GM23338 (cell line): ENCODE results near the gene NECAP2. TPM values are rescaled to one million over a fixed set of nuclear protein-coding genes. Genes with fewer than 3 reads are reported as not detected.
"Not testable (repeated sequence)": the region's sequence is repeated elsewhere in the genome, so short reads cannot be mapped to it uniquely, and the experiment has no call there.

Experiments
- ATAC-seq: fragments of 200-7000 bp; cut with Tn5 transposase; 3 replicates; pipeline ENCODE4 v1.9.1; 2020
- DNase-seq: peaks from one replicate; pipeline ENCODE4 v3.0.0-alpha.2; 2015; ENCODE audit warnings: low spot score
- H2AFZ ChIP-seq: fragments of 200-600 bp; sonication (generic); 2 replicates; pipeline ENCODE4 v1.8.0; 2016; ENCODE audit warnings: antibody characterized with exemption, mild to moderate bottlenecking, moderate library complexity
- H3F3A ChIP-seq: fragments of 200-600 bp; sonication (generic); replicated peaks from 2 replicates; pipeline ENCODE4 v1.8.0; 2017; ENCODE audit warnings: antibody characterized with exemption, mixed run types, low read depth
- H3K27ac ChIP-seq: fragments of 200-600 bp; sonication (generic); 2 replicates; pipeline ENCODE4 v1.6.1; 2016; ENCODE audit warnings: low read depth
- H3K27me3 ChIP-seq: fragments of 200-600 bp; sonication (generic); 2 replicates; pipeline ENCODE4 v1.8.0; 2016; ENCODE audit warnings: mild to moderate bottlenecking, mixed run types, moderate library complexity; ENCODE audit not compliant: insufficient read depth
- H3K36me3 ChIP-seq: fragments of 200-600 bp; sonication (generic); 2 replicates; pipeline ENCODE4 v1.8.0; 2016; ENCODE audit warnings: mild to moderate bottlenecking; ENCODE audit not compliant: insufficient read depth
- H3K4me1 ChIP-seq: fragments of 200-600 bp; sonication (generic); 2 replicates; pipeline ENCODE4 v1.8.0; 2016; ENCODE audit warnings: mild to moderate bottlenecking, moderate library complexity; ENCODE audit not compliant: insufficient read depth
- H3K4me2 ChIP-seq: fragments of 200-600 bp; sonication (generic); 2 replicates; pipeline ENCODE4 v1.7.1; 2017; ENCODE audit warnings: mixed run types
- H3K4me3 ChIP-seq: fragments of 200-600 bp; sonication (generic); 2 replicates; pipeline ENCODE4 v1.6.1; 2016; ENCODE audit warnings: mixed run types
- H3K79me2 ChIP-seq: fragments of 200-600 bp; sonication (generic); replicated peaks from 2 replicates; pipeline ENCODE4 v1.8.0; 2017; ENCODE audit warnings: mild to moderate bottlenecking; ENCODE audit not compliant: insufficient read depth
- H3K9me2 ChIP-seq: fragments of 200-600 bp; sonication (generic); 2 replicates; pipeline ENCODE4 v1.8.0; 2017; ENCODE audit not compliant: insufficient read depth
- H4K20me1 ChIP-seq: fragments of 200-600 bp; sonication (generic); replicated peaks from 2 replicates; pipeline ENCODE4 v1.8.0; 2017; ENCODE audit warnings: mild to moderate bottlenecking; ENCODE audit not compliant: insufficient read depth
- H3K27ac Mint-ChIP-seq: 2 replicates; pipeline ENCODE4 v1.8.0; 2020; ENCODE audit warnings: inconsistent platforms, mild to moderate bottlenecking, moderate library complexity, mixed read lengths
- H3K27me3 Mint-ChIP-seq: 3 replicates; pipeline ENCODE4 v1.8.0; 2022; ENCODE audit warnings: low read depth, mild to moderate bottlenecking, moderate library complexity, mixed read lengths, inconsistent platforms; ENCODE audit not compliant: insufficient read depth, poor library complexity
- H3K36me3 Mint-ChIP-seq: 3 replicates; pipeline ENCODE4 v1.8.0; 2021; ENCODE audit warnings: low read depth, mild to moderate bottlenecking, inconsistent platforms, moderate library complexity, mixed read lengths
- H3K4me1 Mint-ChIP-seq: 3 replicates; pipeline ENCODE4 v1.8.0; 2020; ENCODE audit warnings: mild to moderate bottlenecking, inconsistent platforms, mixed read lengths
- H3K4me3 Mint-ChIP-seq: 3 replicates; pipeline ENCODE4 v1.8.0; 2021; ENCODE audit warnings: moderate library complexity, mild to moderate bottlenecking, inconsistent platforms, mixed read lengths
- H3K9me3 Mint-ChIP-seq: 3 replicates; pipeline ENCODE4 v1.8.0; 2020; ENCODE audit warnings: moderate library complexity, mild to moderate bottlenecking, inconsistent platforms, mixed read lengths
- polyA plus RNA-seq: library from polyadenylated mRNA; unstranded; fragments of >200 nt; fragmentation: Nextera tagmentation; extraction: Ambion mirVana; gene quantifications from 2 replicates; pipeline ENCODE4 v1.2.1, GENCODE V29; 2016
- total RNA-seq: library from RNA; depleted of rRNA; stranded (reverse); fragments of >200 nt; shearing (Covaris generic); gene quantifications from 2 replicates; pipeline ENCODE4 v1.2.3, GENCODE V29; 2014
- TF ChIP-seq, protein P1 (sequence below): fragments of 250-450 bp; sonication (Bioruptor Pico); IDR thresholded peaks from 2 replicates; pipeline ENCODE4 v1.5.0; 2020; ENCODE audit warnings: mild to moderate bottlenecking, moderate library complexity

The NECAP2 gene
- total and polyA plus RNA-seq, 2 experiments from 2014 or later = 20.2 to 28.9 TPM

DNA sequence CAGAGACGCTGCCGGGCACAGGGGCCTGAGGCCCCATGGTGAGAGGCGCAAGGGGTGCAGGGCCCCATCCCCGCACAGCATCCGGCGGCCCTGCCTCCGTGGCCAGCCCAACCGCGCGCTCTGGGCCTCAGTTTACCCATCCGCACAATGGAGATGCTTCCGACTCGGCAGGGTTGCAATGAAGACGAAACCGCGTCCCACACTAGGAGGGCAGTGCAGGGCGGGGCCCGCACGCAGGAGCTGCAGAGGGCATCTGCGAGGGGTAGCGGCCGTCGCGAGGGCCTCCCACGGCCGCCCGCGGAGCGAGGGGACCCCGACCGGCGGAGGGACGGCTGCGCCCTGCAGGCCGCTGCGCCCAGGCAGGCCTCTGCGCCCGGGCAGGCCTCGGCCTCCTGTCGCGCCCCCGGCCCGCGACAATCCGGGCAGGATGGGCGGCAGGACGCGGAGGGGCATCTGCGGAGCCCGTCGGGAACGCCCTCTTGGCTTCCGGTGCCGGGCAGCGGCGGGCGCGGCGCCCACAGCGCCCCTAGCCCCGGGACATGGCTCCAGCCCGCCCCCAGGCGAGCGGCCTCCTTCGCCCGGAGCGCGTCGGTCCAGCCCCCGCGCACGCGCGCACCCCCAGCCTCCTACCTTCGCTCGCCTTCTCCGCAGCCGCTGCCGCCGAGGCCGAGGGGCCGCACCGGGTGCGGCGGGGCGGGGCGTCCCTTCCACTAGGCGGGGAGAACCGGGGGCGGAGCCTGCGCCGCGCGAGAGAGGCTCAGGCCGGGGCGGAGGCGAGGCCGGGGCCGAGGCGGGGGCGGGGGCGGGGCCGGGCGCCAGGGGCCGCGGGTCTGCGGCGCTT lies 58.3 kb downstream of the NECAP2 start (continued):
- TF ChIP-seq, protein P1, sequence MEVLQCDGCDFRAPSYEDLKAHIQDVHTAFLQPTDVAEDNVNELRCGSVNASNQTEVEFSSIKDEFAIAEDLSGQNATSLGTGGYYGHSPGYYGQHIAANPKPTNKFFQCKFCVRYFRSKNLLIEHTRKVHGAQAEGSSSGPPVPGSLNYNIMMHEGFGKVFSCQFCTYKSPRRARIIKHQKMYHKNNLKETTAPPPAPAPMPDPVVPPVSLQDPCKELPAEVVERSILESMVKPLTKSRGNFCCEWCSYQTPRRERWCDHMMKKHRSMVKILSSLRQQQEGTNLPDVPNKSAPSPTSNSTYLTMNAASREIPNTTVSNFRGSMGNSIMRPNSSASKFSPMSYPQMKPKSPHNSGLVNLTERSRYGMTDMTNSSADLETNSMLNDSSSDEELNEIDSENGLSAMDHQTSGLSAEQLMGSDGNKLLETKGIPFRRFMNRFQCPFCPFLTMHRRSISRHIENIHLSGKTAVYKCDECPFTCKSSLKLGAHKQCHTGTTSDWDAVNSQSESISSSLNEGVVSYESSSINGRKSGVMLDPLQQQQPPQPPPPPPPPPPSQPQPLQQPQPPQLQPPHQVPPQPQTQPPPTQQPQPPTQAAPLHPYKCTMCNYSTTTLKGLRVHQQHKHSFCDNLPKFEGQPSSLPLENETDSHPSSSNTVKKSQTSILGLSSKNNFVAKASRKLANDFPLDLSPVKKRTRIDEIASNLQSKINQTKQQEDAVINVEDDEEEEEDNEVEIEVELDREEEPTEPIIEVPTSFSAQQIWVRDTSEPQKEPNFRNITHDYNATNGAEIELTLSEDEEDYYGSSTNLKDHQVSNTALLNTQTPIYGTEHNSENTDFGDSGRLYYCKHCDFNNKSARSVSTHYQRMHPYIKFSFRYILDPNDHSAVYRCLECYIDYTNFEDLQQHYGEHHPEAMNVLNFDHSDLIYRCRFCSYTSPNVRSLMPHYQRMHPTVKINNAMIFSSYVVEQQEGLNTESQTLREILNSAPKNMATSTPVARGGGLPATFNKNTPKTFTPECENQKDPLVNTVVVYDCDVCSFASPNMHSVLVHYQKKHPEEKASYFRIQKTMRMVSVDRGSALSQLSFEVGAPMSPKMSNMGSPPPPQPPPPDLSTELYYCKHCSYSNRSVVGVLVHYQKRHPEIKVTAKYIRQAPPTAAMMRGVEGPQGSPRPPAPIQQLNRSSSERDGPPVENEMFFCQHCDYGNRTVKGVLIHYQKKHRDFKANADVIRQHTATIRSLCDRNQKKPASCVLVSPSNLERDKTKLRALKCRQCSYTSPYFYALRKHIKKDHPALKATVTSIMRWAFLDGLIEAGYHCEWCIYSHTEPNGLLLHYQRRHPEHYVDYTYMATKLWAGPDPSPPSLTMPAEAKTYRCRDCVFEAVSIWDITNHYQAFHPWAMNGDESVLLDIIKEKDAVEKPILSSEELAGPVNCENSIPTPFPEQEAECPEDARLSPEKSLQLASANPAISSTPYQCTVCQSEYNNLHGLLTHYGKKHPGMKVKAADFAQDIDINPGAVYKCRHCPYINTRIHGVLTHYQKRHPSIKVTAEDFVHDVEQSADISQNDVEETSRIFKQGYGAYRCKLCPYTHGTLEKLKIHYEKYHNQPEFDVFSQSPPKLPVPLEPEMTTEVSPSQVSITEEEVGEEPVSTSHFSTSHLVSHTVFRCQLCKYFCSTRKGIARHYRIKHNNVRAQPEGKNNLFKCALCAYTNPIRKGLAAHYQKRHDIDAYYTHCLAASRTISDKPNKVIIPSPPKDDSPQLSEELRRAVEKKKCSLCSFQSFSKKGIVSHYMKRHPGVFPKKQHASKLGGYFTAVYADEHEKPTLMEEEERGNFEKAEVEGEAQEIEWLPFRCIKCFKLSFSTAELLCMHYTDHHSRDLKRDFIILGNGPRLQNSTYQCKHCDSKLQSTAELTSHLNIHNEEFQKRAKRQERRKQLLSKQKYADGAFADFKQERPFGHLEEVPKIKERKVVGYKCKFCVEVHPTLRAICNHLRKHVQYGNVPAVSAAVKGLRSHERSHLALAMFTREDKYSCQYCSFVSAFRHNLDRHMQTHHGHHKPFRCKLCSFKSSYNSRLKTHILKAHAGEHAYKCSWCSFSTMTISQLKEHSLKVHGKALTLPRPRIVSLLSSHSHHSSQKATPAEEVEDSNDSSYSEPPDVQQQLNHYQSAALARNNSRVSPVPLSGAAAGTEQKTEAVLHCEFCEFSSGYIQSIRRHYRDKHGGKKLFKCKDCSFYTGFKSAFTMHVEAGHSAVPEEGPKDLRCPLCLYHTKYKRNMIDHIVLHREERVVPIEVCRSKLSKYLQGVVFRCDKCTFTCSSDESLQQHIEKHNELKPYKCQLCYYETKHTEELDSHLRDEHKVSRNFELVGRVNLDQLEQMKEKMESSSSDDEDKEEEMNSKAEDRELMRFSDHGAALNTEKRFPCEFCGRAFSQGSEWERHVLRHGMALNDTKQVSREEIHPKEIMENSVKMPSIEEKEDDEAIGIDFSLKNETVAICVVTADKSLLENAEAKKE = no peak

DNA sequence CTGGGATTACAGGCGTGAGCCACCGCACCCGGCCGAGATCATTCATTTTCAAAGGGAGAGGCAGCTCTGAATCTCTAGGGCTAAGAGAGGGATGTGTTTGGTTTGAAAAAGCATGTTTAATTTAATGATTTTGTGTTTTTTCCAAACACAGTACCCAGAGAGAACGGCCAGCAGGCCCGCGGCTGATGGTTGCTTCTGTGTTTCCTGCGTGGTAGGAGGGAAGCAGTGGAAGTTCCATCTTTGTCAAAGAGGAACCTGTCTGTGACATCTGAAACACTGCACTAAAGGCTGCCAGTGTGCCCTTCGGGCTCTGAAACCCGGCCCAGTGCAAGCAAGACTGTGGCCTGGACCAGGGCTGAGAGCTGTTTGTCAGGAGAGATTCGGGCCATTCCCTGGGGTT lies 59.9 kb downstream of the NECAP2 start:
- H3K36me3 ChIP-seq, H2AFZ ChIP-seq, H3K4me3 ChIP-seq, H3K4me2 ChIP-seq, H3K4me1 ChIP-seq, H3F3A ChIP-seq, H3K9me2 ChIP-seq, H4K20me1 ChIP-seq, H3K9me3 Mint-ChIP-seq, H3K36me3 Mint-ChIP-seq, ATAC-seq, H3K27me3 ChIP-seq, DNase-seq, H3K4me1 Mint-ChIP-seq, H3K27ac Mint-ChIP-seq, H3K79me2 ChIP-seq, H3K27ac ChIP-seq: not testable (repeated sequence)
- Mint-ChIP-seq H3K27me3 (peaks cover 20% of the 10 kb centered on the region), H3K4me3 (peak overlapping the region; percentile 85)

DNA sequence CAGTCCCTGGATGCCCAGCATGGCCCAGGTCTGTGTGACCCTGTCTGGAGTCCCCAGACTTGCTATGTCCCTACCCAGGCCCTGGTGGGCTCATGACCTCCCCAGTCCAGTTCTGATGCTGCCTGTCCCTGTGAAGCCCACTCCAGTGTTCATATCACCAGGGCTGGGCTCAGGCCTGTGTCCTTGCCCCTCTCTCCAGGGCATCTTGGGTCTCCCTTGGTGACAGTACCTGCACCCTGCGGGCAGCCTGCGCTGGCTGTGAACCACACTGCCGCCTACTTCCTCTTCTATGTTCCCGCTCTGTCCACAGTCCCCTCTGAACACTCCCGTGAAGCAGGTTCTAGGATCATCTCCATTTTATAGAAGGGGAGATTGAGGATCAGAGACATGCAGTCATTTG lies 60.5 kb downstream of the NECAP2 start:
- H3K9me2 ChIP-seq, H3K4me3 ChIP-seq, H4K20me1 ChIP-seq, H3K27ac Mint-ChIP-seq, H3K4me1 ChIP-seq, H3K36me3 ChIP-seq, H2AFZ ChIP-seq, H3K9me3 Mint-ChIP-seq, H3K4me2 ChIP-seq, ATAC-seq, H3K4me1 Mint-ChIP-seq, H3K27me3 ChIP-seq, H3K36me3 Mint-ChIP-seq, DNase-seq, H3K27ac ChIP-seq, H3F3A ChIP-seq, H3K79me2 ChIP-seq: not testable (repeated sequence)
- Mint-ChIP-seq H3K27me3 (peaks cover 20% of the 10 kb centered on the region), H3K4me3 (peak overlapping the region; percentile 30; the same call in 1 of the 3 replicates)

- not testable (repeated sequence) for H3F3A ChIP-seq, DNase-seq, H3K79me2 ChIP-seq, H3K4me3 ChIP-seq, H3K4me2 ChIP-seq, H3K9me3 Mint-ChIP-seq, H3K4me1 Mint-ChIP-seq, H3K27ac Mint-ChIP-seq, H3K9me2 ChIP-seq, ATAC-seq, H3K4me1 ChIP-seq, H3K27ac ChIP-seq, H3K36me3 ChIP-seq, H3K36me3 Mint-ChIP-seq, H3K27me3 ChIP-seq, H2AFZ ChIP-seq, H4K20me1 ChIP-seq
- Mint-ChIP-seq H3K4me3 (peak overlapping the region; percentile 30; the same call in 1 of the 3 replicates), H3K27me3 (peaks cover 20% of the 10 kb centered on the region)
Measured at GRCh38 chr1:16501446-16501845, 60.9 kb downstream of the NECAP2 start.
